HG03280 (cell line): Measurements from ENCODE around the gene CCL17.
"Not testable (repeated sequence)": the region's sequence is repeated elsewhere in the genome, so short reads cannot be mapped to it uniquely, and the experiment has no call there.

ENCODE experiments used
- ATAC-seq: cut with Tn5 transposase; IDR thresholded peaks from one replicate; pipeline ENCODE4 v1.9.1; 2021; ENCODE audit warnings: mild to moderate bottlenecking, moderate library complexity; ENCODE audit not compliant: unreplicated experiment

Gene CCL17

GRCh38 chr16:57403965-57404817, at the start of gene CCL17:
Gene CCL17 (plus strand): TSS chr16:57404767. CDS start chr16:57413933, 9,166 bp downstream.
- ATAC-seq = no peak

- no peak for ATAC-seq
Measured at GRCh38 chr16:57355898-57356414, 48.6 kb upstream of the CCL17 start.

- no peak for ATAC-seq
Measured at GRCh38 chr16:57356547-57356946, 48.0 kb upstream of the CCL17 start.

- no peak for ATAC-seq
Measured at GRCh38 chr16:57357330-57358085, 47.1 kb upstream of the CCL17 start.

- no peak for ATAC-seq
Measured at GRCh38 chr16:57358086-57358420, 46.5 kb upstream of the CCL17 start.

GRCh38 chr16:57358527-57359095, 46.0 kb upstream of the CCL17 start, which contains the start of gene CCL22:
Gene CCL22 (plus strand): TSS chr16:57358783. CDS start chr16:57358817, 34 bp downstream.
- no peak for ATAC-seq

GRCh38 chr16:57360321-57360935, 44.1 kb upstream of the CCL17 start:
- no peak for ATAC-seq

- no peak for ATAC-seq
Measured at GRCh38 chr16:57361404-57361803, 43.2 kb upstream of the CCL17 start.

- no peak for ATAC-seq
Measured at GRCh38 chr16:57364143-57364542, 40.4 kb upstream of the CCL17 start.

- no peak for ATAC-seq
Measured at GRCh38 chr16:57366544-57367040, 38.0 kb upstream of the CCL17 start.

- ATAC-seq = no peak
Measured at GRCh38 chr16:57367116-57367752, 37.3 kb upstream of the CCL17 start.

DNA sequence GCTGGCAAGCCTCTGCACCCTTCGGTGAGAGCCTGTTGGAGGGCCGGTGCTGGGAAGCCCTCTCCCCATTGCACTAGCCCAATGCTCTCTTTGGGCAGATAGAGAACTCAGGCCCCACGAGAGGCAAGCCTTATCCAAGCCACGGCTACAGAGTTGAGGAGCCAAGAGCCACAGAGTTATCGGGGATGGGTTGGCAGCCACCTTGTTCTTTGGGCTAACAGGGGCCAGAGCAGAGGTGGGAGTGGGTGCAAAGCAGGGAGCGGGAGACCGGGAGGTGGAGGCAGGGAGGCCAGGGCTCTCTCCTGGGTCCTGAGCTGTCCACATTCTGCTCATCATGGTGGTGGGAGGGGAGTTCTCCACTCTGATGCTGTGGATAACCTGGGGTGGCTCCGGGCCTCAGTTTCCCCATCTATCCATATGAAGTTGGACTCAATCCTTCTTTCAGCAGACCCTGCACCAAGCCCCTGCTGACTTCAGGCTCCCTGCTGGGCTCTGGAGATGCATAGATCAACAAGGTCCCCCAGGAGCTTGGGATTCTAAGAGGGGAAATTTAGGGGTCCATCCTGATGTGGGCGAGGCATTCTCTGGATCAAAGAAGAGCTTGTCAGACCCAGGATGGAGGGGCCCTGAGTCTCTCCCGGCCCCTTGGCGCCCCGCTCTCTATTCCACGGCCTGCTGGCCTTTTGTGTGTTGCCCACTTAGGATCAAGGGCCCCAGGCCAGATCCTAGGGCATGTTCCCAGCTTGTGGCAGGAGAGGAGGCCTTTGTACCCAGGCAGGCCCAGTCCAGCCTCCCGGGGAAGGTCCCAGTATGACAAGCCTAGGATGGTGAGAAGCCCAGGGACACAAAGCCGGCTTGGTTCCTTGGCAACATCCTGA, 32.8 kb upstream of the CCL17 start:
- no peak for ATAC-seq

DNA sequence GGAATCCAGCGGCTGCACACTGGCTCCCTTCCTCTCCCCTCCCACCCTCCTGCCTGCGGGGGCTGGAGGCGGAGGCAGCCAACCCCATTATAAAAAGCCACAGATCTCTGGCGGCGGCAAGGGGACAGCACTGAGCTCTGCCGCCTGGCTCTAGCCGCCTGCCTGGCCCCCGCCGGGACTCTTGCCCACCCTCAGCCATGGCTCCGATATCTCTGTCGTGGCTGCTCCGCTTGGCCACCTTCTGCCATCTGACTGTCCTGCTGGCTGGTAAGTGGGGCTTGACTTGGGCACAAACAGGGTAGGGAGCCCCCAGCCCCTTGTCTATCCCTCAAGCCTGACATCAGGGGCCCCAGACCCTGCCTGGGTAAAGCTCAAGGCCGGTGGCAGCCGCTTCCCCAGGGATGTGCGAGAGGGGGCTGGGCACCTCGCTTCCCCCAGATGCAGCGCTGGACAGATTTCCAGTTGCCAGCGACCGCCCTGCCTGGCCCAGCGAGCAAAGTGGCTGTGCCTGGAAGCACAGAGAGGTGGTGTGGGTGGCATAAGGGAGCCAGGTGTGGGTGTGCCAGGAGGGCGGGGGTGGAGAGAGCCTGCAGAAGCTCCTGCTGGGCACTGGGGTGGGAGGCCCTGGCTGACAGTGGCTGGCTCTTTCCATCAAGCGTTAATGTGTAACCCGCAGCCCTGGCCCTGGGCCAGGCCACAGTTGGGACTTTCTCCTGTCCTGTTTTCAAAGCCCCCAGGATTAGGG, 32.0 kb upstream of the CCL17 start, which contains the start of gene CX3CL1:
CX3CL1 (plus strand) TSS at position 119 of the 745 bp plus-strand sequence; CDS start at position 198, 79 bp downstream.
- ATAC-seq = no peak

- ATAC-seq = no peak
Measured at GRCh38 chr16:57373117-57373947, 31.2 kb upstream of the CCL17 start.

- no peak for ATAC-seq
Measured at GRCh38 chr16:57374067-57374534, 30.5 kb upstream of the CCL17 start.

DNA sequence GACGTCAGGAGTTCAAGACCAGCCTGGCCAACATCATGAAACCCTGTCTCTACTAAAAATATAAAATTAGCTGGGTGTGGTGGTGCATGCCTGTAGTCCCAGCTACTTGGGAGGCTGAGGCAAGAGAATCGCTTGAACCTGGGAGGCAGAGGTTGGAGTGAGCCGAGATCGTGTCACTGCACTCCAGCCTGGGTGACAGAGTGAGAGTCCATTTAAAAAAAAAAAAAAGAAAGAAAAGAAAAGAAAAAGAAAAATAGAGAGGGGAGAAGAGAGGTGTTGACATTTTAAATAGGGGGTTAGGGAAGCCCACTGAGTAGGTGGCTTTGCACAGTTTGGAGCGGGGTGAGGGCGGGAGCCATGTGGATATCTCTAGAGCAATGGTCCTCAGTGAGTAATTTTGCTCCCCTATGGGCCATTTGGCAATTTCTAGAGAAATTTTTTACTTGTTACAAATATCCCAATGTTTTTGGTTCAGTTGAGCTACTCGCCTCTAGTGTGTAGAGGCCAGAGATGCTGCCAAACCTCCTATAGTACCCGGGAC, 29.6 kb upstream of the CCL17 start:
- ATAC-seq = not testable (repeated sequence)

DNA sequence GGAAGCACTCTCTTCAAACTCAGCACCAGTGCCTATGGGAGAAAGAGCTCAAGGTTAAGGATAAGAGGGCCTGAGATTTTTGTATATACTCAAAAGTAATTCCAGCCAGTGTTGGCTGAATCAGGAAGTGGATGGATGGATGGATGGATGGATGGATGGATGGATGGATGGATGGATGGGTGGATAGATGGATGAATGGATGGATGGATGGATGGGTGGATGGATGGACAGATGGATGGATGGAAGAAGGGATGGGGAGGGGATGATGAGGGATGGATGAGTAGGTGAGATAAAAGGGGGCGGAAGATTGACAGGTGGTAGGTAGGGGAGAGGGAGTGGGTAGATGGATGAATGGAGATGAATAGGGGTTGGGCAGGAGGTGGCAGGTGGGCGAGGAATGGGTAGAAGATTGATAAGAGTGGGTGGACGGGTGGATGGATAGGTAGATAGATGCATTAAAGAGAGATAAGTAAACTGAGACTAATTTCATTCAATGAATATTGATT, 28.2 kb upstream of the CCL17 start:
- no peak for ATAC-seq
